ENCODE measurements around the gene CNTNAP2. TPM values are rescaled to one million over a fixed set of nuclear protein-coding genes. Genes with fewer than 3 reads are reported as not detected.

The CNTNAP2 gene
- total and polyA plus RNA-seq, 2 experiments from 2014 or later = not detected

DNA sequence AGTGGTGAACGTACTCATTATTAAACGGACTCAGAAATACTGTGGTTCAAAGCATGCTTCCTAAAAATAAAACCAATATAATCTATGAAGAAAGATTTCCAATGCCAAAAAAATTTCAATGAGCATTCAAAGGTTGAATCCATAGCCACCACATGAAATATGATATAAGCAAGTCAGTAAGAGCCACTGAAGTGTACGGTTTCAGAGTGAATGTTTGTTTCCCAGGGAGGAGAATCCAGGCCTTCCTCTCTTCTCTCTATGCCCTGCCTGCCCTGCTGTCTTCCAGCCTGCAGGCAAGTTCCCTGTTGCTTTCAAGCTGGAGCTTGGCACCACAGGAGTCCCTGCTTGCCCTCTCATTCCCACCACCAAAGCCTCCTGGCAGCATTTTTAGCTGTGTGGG lies 1302.4 kb downstream of the CNTNAP2 start:
- Histone ChIP-seq H2AFZ (no peak overlapping the region), H3K27me3 (replicated peaks; ENCODE audit: insufficient read depth) (no peaks in the 10 kb centered on the region), H3F3A (ENCODE audit: insufficient read depth) (no peaks in the 10 kb centered on the region), H3K27ac (no peak overlapping the region), H3K4me1 (ENCODE audit: insufficient read depth) (peaks cover 2% of the 10 kb centered on the region; the same call in 1 of the 2 replicates), H3K9ac (no peak overlapping the region), H3K9me2 (ENCODE audit: insufficient read depth) (no peaks in the 10 kb centered on the region), H4K20me1 (ENCODE audit: insufficient read depth) (no peaks in the 10 kb centered on the region), H3K4me2 (ENCODE audit: unreplicated experiment) (no peak overlapping the region), H3K36me3 (ENCODE audit: low read depth) (no peaks in the 10 kb centered on the region), H3K9me3 (ENCODE audit: low read depth) (no peaks in the 10 kb centered on the region), H3K4me3 (no peak overlapping the region), H3K79me2 (ENCODE audit: insufficient read depth) (no peaks in the 10 kb centered on the region)
- 30 to 31% methylated on average over 3 of the region's 3 CpGs for WGBS, 2 experiments (ENCODE audit: low coverage in 1 of 2, low lambda C conversion rate in 2 of 2, missing lambda C conversion rate in 2 of 2)
- TF ChIP-seq EZH2phosphoT487 (IDR thresholded peaks at IDR 0.05; ENCODE audit: insufficient read depth, low read depth) = no peak
- no peak for TF ChIP-seq EZH2 (IDR thresholded peaks at IDR 0.05; ENCODE audit: insufficient read depth, poor library complexity, severe bottlenecking)
- in situ Hi-C loops (cut with MboI) = no loop called here
- DNase-seq = no peak

GRCh38 chr7:147423875-147424274 lies 1307.3 kb downstream of the CNTNAP2 start:
- WGBS, 2 experiments (ENCODE audit: low coverage in 1 of 2, low lambda C conversion rate in 2 of 2, missing lambda C conversion rate in 2 of 2) = 20 to 30% methylated on average over 1 of the region's 1 CpG
- in situ Hi-C loops (cut with MboI) = no loop called here
- H3F3A ChIP-seq (ENCODE audit: insufficient read depth) = no peaks in the 10 kb centered on the region
- H3K9me2 ChIP-seq (ENCODE audit: insufficient read depth) = no peaks in the 10 kb centered on the region
- H3K27me3 ChIP-seq (replicated peaks; ENCODE audit: insufficient read depth) = no peaks in the 10 kb centered on the region
- H3K36me3 ChIP-seq (ENCODE audit: low read depth) = no peaks in the 10 kb centered on the region
- no peak overlapping the region for H2AFZ ChIP-seq
- peaks cover 1% of the 10 kb centered on the region for H3K9me3 ChIP-seq (ENCODE audit: low read depth)
- H3K4me3 ChIP-seq = no peak overlapping the region
- DNase-seq = no peak
- no peak overlapping the region for H3K27ac ChIP-seq
- no peaks in the 10 kb centered on the region for H4K20me1 ChIP-seq (ENCODE audit: insufficient read depth)
- H3K79me2 ChIP-seq (ENCODE audit: insufficient read depth) = no peaks in the 10 kb centered on the region
- no peaks in the 10 kb centered on the region for H3K4me1 ChIP-seq (ENCODE audit: insufficient read depth)
- TF ChIP-seq EZH2 (IDR thresholded peaks at IDR 0.05; ENCODE audit: insufficient read depth, poor library complexity, severe bottlenecking) (no peak), EZH2phosphoT487 (IDR thresholded peaks at IDR 0.05; ENCODE audit: insufficient read depth, low read depth) (no peak)
- no peak overlapping the region for H3K4me2 ChIP-seq (ENCODE audit: unreplicated experiment)
- H3K9ac ChIP-seq = no peak overlapping the region

DNA sequence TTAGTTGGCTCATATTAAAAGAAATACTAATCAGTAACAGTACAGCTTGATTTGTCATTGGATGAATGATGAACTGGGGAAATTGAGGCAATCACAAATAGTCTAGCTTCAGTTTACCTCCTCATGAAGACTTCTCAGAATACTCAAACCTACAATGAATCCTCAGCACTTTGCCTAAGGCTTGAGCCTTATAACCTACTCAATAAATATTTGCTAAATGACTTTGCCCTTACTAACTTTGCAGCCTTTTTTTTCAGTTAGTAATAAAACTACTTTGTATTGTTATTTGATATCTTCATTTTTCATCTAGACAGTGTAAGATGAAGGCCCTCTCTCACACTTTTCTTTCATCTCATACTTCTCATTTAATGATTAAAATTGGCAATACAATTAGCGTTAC lies 1311.5 kb downstream of the CNTNAP2 start:
- no peak for DNase-seq
- 42 to 62% methylated on average over 1 of the region's 1 CpG for WGBS, 2 experiments (ENCODE audit: low coverage in 1 of 2, low lambda C conversion rate in 2 of 2, missing lambda C conversion rate in 2 of 2)

DNA sequence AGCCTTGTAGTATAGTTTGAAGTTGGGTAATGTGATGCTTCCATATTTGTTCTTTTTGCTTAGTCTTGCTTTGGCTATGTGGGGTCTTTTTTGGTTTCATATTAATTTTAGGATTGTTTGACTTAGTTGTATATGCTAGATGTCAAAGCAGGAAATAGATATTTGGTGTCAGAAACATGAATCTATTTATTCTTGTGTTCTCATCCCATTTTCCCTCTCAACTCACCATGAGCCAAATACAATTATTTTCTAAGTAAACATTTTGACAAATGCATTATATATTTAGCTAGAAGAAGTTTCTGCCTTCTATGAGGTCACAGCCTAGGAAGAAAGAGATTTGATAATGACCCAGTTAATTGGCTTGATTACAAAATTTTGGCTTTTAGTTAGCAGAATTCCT lies 1313.4 kb downstream of the CNTNAP2 start:
- Histone ChIP-seq H3K9ac (no peak overlapping the region), H3K36me3 (ENCODE audit: low read depth) (no peaks in the 10 kb centered on the region), H3K4me1 (ENCODE audit: insufficient read depth) (no peaks in the 10 kb centered on the region), H3K27ac (no peak overlapping the region), H4K20me1 (ENCODE audit: insufficient read depth) (no peaks in the 10 kb centered on the region), H3K27me3 (replicated peaks; ENCODE audit: insufficient read depth) (no peaks in the 10 kb centered on the region), H2AFZ (no peak overlapping the region), H3K4me3 (no peak overlapping the region), H3K9me2 (ENCODE audit: insufficient read depth) (no peaks in the 10 kb centered on the region), H3F3A (ENCODE audit: insufficient read depth) (no peaks in the 10 kb centered on the region), H3K79me2 (ENCODE audit: insufficient read depth) (no peaks in the 10 kb centered on the region), H3K9me3 (ENCODE audit: low read depth) (peaks cover 4% of the 10 kb centered on the region), H3K4me2 (ENCODE audit: unreplicated experiment) (no peak overlapping the region)
- DNase-seq = no peak
- TF ChIP-seq EZH2 (IDR thresholded peaks at IDR 0.05; ENCODE audit: insufficient read depth, poor library complexity, severe bottlenecking) (no peak), EZH2phosphoT487 (IDR thresholded peaks at IDR 0.05; ENCODE audit: insufficient read depth, low read depth) (no peak)
- in situ Hi-C loops (cut with MboI) = no loop called here

More for the DNA sequence above, 1311.5 kb downstream of the CNTNAP2 start:
- H3K4me3 ChIP-seq = no peak overlapping the region
- H3K27me3 ChIP-seq (replicated peaks; ENCODE audit: insufficient read depth) = no peaks in the 10 kb centered on the region
- peaks cover 4% of the 10 kb centered on the region for H3K9me3 ChIP-seq (ENCODE audit: low read depth)
- TF ChIP-seq EZH2 (IDR thresholded peaks at IDR 0.05; ENCODE audit: insufficient read depth, poor library complexity, severe bottlenecking) (no peak), EZH2phosphoT487 (IDR thresholded peaks at IDR 0.05; ENCODE audit: insufficient read depth, low read depth) (no peak)
- H3K9ac ChIP-seq = no peak overlapping the region
- no peak overlapping the region for H3K4me2 ChIP-seq (ENCODE audit: unreplicated experiment)
- H3K4me1 ChIP-seq (ENCODE audit: insufficient read depth) = no peaks in the 10 kb centered on the region
- in situ Hi-C loops (cut with MboI) = no loop called here
- no peaks in the 10 kb centered on the region for H3F3A ChIP-seq (ENCODE audit: insufficient read depth)
- H3K79me2 ChIP-seq (ENCODE audit: insufficient read depth) = no peaks in the 10 kb centered on the region
- no peaks in the 10 kb centered on the region for H3K9me2 ChIP-seq (ENCODE audit: insufficient read depth)
- H3K27ac ChIP-seq = no peak overlapping the region
- H2AFZ ChIP-seq = no peak overlapping the region
- H3K36me3 ChIP-seq (ENCODE audit: low read depth) = no peaks in the 10 kb centered on the region
- H4K20me1 ChIP-seq (ENCODE audit: insufficient read depth) = no peaks in the 10 kb centered on the region

DNA sequence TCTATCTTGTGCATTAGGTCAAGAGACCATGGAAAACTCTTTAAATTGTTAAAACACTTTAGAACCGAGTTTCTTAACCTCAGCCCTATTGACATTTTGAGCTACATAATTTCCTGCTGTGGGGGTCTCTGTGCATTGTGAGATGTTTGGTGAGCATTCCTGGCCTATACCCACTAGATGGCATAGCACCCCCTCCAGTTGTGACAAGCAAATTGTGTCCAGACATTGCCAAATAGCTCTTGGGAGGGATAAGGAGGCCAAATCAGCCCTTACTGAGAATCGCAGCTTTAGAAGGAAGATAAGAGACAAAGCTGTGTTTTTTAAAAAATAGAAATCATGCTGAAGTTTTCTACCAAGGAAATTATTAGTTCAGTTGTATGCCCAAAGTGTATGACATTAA lies 1315.5 kb downstream of the CNTNAP2 start:
- no peak for TF ChIP-seq EZH2phosphoT487 (IDR thresholded peaks at IDR 0.05; ENCODE audit: insufficient read depth, low read depth)
- no peak for TF ChIP-seq EZH2 (IDR thresholded peaks at IDR 0.05; ENCODE audit: insufficient read depth, poor library complexity, severe bottlenecking)
- no peak overlapping the region for H3K4me3 ChIP-seq
- no peaks in the 10 kb centered on the region for H3K79me2 ChIP-seq (ENCODE audit: insufficient read depth)
- H3F3A ChIP-seq (ENCODE audit: insufficient read depth) = no peaks in the 10 kb centered on the region
- H3K9me2 ChIP-seq (ENCODE audit: insufficient read depth) = no peaks in the 10 kb centered on the region
- H3K4me2 ChIP-seq (ENCODE audit: unreplicated experiment) = no peak overlapping the region
- no peaks in the 10 kb centered on the region for H4K20me1 ChIP-seq (ENCODE audit: insufficient read depth)
- H3K9me3 ChIP-seq (ENCODE audit: low read depth) = peaks cover 4% of the 10 kb centered on the region
- peak; percentile 35 for DNase-seq
- H3K27ac ChIP-seq = no peak overlapping the region
- in situ Hi-C loops (cut with MboI) = no loop called here
- no peaks in the 10 kb centered on the region for H3K4me1 ChIP-seq (ENCODE audit: insufficient read depth)
- H3K27me3 ChIP-seq (replicated peaks; ENCODE audit: insufficient read depth) = no peaks in the 10 kb centered on the region
- 20 to 29% methylated on average over 2 of the region's 2 CpGs for WGBS, 2 experiments (ENCODE audit: low coverage in 1 of 2, low lambda C conversion rate in 2 of 2, missing lambda C conversion rate in 2 of 2)
- 0 out of 2 replicates have a peak overlapping the region, but pooled peaks have one; percentile 6 for H2AFZ ChIP-seq
- H3K36me3 ChIP-seq (ENCODE audit: low read depth) = no peaks in the 10 kb centered on the region
- no peak overlapping the region for H3K9ac ChIP-seq

All from GM23248 (cell line).